ENCODE measurements around the gene DHX16.

DNA sequence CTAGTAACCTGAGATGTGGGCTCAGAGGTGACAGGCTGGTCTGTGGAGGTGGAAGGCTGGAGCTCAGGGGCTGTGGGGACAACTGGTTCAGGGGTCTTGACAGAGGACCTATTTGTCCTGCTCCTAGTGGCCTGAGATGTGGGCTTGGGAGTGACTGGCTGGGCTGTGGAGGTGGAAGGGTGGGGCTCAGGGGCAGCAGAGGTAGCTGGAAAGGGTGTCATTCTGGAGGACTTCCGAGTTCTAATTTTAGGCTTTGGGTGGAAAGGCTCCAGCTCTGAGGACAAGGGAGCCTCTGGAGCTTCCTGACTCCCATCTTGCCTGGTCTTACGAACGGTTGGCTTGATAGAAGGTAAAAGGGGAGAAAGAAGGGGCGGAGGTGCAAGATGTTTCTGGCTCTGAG lies 32.8 kb upstream of the DHX16 start:
- TF ChIP-seq, protein P1, sequence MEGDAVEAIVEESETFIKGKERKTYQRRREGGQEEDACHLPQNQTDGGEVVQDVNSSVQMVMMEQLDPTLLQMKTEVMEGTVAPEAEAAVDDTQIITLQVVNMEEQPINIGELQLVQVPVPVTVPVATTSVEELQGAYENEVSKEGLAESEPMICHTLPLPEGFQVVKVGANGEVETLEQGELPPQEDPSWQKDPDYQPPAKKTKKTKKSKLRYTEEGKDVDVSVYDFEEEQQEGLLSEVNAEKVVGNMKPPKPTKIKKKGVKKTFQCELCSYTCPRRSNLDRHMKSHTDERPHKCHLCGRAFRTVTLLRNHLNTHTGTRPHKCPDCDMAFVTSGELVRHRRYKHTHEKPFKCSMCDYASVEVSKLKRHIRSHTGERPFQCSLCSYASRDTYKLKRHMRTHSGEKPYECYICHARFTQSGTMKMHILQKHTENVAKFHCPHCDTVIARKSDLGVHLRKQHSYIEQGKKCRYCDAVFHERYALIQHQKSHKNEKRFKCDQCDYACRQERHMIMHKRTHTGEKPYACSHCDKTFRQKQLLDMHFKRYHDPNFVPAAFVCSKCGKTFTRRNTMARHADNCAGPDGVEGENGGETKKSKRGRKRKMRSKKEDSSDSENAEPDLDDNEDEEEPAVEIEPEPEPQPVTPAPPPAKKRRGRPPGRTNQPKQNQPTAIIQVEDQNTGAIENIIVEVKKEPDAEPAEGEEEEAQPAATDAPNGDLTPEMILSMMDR (conservative IDR thresholded peaks at IDR 0.05; ENCODE audit: low read depth, low read length): no peak
- no peak for TF ChIP-seq EZH2 (IDR thresholded peaks at IDR 0.05; ENCODE audit: borderline replicate concordance, low read depth, low read length, poor library complexity, severe bottlenecking)

Measured in A673 (cell line).